GM06990 (cell line): ENCODE results near the gene SLC46A2.

Experiments used
- DNase-seq: peaks from one replicate; pipeline ENCODE4 v3.0.0-alpha.2; 2011; ENCODE audit not compliant: insufficient read length; ENCODE audit errors: extremely low read depth
- H3K27me3 ChIP-seq: replicated peaks from 2 replicates; pipeline ENCODE4 v1.6.0; 2011; ENCODE audit warnings: low read length; ENCODE audit not compliant: control insufficient read depth, insufficient read depth
- H3K36me3 ChIP-seq: 2 replicates; pipeline ENCODE4 v1.5.1; 2011; ENCODE audit warnings: low read length; ENCODE audit not compliant: control insufficient read depth, insufficient read depth
- H3K4me3 ChIP-seq: replicated peaks from 2 replicates; pipeline ENCODE4 v1.5.1; 2011; ENCODE audit warnings: low read depth, mild to moderate bottlenecking, control low read depth, low read length
- TF ChIP-seq, protein P1 (sequence below): IDR thresholded peaks from 2 replicates; pipeline ENCODE4 v1.5.1; 2011; ENCODE audit warnings: low read length, control low read depth, mild to moderate bottlenecking, inconsistent platforms; ENCODE audit not compliant: insufficient read depth, poor library complexity, severe bottlenecking

The SLC46A2 gene

GRCh38 chr9:112911736-112912135 lies 21.1 kb upstream of the SLC46A2 start:
- Histone ChIP-seq H3K27me3 (no peaks in the 10 kb centered on the region; the same call in none of the 2 replicates), H3K36me3 (no peaks in the 10 kb centered on the region), H3K4me3 (no peak overlapping the region)
- TF ChIP-seq, protein P1, sequence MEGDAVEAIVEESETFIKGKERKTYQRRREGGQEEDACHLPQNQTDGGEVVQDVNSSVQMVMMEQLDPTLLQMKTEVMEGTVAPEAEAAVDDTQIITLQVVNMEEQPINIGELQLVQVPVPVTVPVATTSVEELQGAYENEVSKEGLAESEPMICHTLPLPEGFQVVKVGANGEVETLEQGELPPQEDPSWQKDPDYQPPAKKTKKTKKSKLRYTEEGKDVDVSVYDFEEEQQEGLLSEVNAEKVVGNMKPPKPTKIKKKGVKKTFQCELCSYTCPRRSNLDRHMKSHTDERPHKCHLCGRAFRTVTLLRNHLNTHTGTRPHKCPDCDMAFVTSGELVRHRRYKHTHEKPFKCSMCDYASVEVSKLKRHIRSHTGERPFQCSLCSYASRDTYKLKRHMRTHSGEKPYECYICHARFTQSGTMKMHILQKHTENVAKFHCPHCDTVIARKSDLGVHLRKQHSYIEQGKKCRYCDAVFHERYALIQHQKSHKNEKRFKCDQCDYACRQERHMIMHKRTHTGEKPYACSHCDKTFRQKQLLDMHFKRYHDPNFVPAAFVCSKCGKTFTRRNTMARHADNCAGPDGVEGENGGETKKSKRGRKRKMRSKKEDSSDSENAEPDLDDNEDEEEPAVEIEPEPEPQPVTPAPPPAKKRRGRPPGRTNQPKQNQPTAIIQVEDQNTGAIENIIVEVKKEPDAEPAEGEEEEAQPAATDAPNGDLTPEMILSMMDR, result no peak
- DNase-seq, result no peak

DNA sequence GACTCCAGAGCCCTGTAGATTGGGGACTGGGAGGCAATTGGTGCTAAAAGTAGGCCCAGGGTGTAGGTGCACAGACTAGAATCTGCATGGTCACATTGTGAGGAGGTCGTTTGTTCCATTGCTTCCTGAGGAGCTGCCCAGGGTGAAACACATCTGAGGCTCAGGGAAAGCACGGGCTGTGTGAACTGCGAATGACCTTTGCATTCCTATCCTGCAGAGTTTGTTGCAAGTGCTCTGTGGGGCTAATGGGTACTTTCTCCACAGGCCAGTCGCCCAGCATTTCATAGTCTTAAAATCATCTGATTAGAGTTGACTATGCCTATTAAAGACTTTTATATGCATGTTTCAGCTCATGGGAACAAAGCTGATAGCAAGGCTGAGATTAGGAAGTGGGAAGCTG lies 14.4 kb upstream of the SLC46A2 start:
- Histone ChIP-seq H3K27me3 (no peaks in the 10 kb centered on the region; the same call in none of the 2 replicates), H3K36me3 (no peaks in the 10 kb centered on the region), H3K4me3 (no peak overlapping the region)
- TF ChIP-seq, protein P1, result no peak
- DNase-seq, result no peak

DNA sequence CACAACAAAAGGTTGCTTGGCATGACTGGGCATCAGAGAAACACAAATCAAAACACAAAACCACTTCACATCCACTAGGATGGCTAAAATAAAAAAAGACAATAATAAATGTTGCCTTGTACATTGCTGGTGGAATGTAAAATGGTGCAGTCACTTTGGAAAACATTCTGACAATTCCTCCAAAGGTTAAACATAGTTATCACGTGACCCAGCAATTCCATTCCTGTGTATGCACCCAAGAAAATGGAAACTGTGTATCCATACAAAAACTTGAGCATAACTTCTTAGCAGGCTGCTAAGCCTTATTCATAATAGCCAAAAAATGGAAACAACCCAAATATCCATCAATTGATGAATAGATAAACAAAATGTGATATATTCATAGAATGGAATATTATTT lies 10.2 kb upstream of the SLC46A2 start:
- no peaks in the 10 kb centered on the region for H3K27me3 ChIP-seq
- DNase-seq, result no peak
- no peak overlapping the region for H3K4me3 ChIP-seq
- TF ChIP-seq, protein P1, result no peak
- no peaks in the 10 kb centered on the region for H3K36me3 ChIP-seq

DNA sequence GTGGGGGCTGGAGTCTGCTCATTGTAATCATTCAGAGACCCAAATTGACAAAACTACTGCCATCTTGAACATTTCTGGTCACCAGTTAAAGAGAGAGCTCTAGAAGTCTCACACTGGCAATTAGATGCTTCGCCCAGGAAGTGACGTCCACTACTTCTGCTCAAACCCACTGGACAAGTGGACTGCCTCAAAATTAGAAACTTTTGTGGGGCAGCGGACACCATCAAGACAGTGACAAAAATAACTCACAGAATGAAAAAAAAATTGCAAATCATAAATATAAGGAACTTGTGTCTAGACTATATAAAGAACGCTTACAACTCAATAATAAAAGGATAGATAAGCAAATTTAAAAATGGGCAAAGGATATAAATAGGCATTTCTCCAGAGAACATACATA lies 9.8 kb upstream of the SLC46A2 start:
- Histone ChIP-seq H3K27me3 (no peaks in the 10 kb centered on the region), H3K4me3 (no peak overlapping the region), H3K36me3 (no peaks in the 10 kb centered on the region)
- DNase-seq, result no peak
- TF ChIP-seq, protein P1, result no peak

- TF ChIP-seq, protein P1, result no peak
- no peak for DNase-seq
- Histone ChIP-seq H3K27me3 (no peaks in the 10 kb centered on the region), H3K36me3 (no peaks in the 10 kb centered on the region), H3K4me3 (no peak overlapping the region)
Observed at GRCh38 chr9:112898872-112899311, 8.2 kb upstream of the SLC46A2 start.

- DNase-seq, result no peak
- H3K27me3 ChIP-seq, result no peaks in the 10 kb centered on the region
- no peak overlapping the region for H3K4me3 ChIP-seq
- TF ChIP-seq, protein P1, result no peak
- no peaks in the 10 kb centered on the region for H3K36me3 ChIP-seq
Observed at GRCh38 chr9:112896131-112896530, 5.5 kb upstream of the SLC46A2 start.
